ENCODE data around the gene MAD2L1. TPM values are rescaled to one million over a fixed set of nuclear protein-coding genes. Genes with fewer than 3 reads are reported as not detected.

MAD2L1 gene
- total RNA-seq, 4 donors from 2014 or later = 0.57 to 4.7 (median 1.3) TPM

DNA sequence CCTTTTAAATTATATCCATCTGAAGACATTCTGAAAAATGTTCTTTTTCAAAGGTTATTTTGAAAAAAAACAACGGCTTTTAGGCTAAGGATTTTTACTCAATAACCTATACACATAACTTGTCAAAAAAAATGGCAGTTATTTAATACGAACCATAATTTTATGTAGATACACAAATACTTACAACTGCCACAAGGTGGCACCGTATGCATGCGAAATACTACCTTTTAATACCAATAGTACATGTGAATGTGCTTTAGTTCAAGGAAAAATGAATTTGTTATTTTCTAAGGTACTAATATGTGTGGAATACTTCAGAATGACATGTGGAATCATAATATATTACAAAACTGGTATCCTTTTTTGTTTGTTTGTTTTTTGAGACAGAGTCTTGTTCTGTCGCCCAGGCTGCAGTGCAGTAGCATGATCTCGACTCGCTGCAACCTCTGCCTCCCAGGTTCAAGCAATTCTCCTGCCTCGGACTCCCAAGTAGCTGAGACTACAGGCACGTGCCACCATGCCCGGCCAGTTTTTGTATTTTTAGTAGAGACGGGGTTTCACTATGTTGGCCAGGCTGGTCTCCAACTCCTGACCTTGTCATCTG, 4.6 kb upstream of the MAD2L1 start:
- no peak for TF ChIP-seq CTCF (IDR thresholded peaks at IDR 0.05; ENCODE audit: low read depth)

DNA sequence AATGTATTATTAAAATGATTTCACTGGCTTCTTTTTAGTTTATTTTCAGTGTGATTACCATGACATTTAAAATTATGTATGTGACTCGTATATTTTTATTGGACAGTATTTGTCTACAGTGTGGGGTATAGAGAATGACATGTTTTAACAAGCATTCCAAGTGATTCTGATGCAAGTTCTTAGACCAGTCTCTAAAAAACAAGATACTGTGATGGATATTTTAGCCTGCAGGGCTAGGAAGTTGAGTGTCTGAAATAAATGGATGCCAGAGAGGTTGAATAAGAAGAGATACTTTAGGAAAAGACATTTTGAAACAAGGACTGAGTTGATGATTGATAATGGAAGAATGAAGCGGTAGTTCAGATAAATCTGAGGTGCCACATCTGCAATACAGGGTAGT, 3.5 kb upstream of the MAD2L1 start:
- TF ChIP-seq CTCF (IDR thresholded peaks at IDR 0.05; ENCODE audit: low read depth) = no peak

DNA sequence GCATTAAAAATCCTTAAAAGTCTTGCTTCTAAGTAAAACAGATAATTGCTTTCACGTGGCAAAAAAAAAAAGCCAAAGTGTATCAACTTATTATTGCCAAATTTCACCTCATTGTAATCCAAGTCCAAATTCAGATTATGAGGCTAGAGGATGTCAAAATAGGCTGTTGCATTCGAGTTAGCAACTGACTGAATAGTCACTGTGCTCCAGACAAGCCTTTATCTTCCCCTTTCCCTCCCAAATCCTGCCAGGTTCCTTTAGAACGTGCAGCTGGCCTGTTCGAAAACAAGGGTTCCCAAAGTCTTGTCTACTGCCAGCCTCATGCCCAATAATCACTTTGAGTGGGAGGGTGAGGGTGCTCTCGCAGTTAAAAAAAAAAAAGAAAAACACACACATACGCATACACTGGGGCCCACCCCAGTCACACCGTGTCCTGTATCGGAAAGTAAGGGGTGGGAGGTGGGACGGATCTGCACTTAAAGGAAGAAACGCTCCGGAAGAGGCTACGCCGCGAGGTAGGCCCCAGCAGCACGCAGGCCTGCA, 603 bp downstream of the MAD2L1 start:
- TF ChIP-seq CTCF (IDR thresholded peaks at IDR 0.05; ENCODE audit: low read depth) = no peak

DNA sequence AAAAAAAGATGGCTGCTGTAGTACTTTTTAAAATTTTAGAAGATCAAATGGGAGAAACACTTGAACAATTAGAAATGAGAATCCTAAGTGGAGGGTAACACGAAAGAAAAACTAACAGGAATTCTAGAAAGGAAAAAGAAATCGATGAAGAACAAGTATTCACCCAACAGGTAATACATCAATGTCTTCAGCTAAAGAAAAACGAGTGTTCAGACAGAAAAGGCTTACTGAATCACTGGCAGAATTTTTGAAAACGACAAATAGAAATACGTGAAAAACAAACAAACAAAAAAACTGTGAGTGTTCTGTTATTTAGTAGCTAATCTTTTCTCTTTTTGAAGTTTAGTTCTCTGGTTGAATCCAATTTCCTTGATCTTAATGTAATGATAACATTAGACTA, 1.8 kb downstream of the MAD2L1 start:
- no peak for TF ChIP-seq CTCF (IDR thresholded peaks at IDR 0.05; ENCODE audit: low read depth)

DNA sequence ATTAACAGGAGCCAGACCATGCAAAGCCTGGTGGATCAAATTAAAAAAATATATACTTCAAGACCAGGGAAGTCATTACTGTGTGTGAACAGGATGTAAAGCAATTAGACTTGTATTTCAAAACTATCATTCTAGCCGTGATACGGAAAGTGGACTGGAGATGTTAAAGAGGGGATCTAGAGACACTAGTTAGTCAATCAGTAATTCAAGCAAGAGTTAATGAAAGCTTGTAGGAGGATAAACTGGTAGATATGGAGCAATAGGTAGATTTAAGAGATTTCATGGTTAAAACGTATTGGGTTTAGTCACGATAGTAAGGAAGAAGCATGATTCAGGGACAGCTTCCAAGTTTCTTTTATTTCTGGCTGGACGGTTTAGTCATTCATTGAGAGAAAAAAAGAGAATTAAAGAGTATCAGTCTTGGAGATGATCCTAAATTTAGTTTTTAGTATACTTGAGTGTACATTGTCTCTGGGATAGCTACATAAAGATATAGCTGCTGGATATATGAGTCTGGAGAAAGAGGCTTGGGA, 3.9 kb downstream of the MAD2L1 start:
- TF ChIP-seq CTCF (IDR thresholded peaks at IDR 0.05; ENCODE audit: low read depth) = no peak

DNA sequence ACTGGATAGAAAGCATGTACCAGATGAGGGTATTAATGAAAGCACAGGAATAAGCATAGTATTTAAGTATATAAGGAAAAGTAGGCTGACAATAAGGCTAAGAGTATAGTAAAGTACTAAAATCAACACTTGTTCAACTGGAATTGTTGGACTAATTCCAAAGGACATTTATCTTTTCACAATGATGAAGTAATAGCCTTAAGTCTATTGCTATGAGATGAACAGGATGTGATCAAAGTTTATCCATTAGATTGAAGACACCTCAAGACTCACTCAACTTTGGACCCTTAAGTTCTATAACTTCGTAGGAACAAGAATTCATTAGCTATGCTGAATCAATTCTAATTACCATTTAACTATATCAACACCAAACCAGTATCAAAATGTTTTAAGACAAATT, 7.6 kb downstream of the MAD2L1 start:
- no peak for TF ChIP-seq CTCF (IDR thresholded peaks at IDR 0.05; ENCODE audit: low read depth)

GRCh38 chr4:120057416-120057815, 9.2 kb downstream of the MAD2L1 start:
- TF ChIP-seq CTCF (IDR thresholded peaks at IDR 0.05; ENCODE audit: low read depth) = no peak
